Esophagus squamous epithelium (tissue), 4 donors: ENCODE data around the gene CENPT.

Experiments used
- CTCF ChIP-seq, 6 experiments: fragments of 450-650 bp in 4 of 6; fragments of 200-600 bp in 2 of 6; sonication (generic) in 2 of 6; IDR thresholded peaks; one replicate each; pipeline ENCODE4 v1.5.1; 2016 to 2019; ENCODE audit warnings: antibody characterized with exemption in 6 of 6, mild to moderate bottlenecking in 4 of 6, moderate library complexity in 4 of 6
- POLR2A ChIP-seq, 4 donors: fragments of 450-650 bp; IDR thresholded peaks; one replicate each; pipeline ENCODE4 v1.6.1; 2017; ENCODE audit warnings: antibody characterized with exemption in 4 of 4, mild to moderate bottlenecking in 4 of 4, moderate library complexity in 3 of 4

- TF ChIP-seq CTCF (IDR thresholded peaks at IDR 0.05), result no peak
- TF ChIP-seq POLR2A (IDR thresholded peaks at IDR 0.05), result no peak
Measured at GRCh38 chr16:67786491-67786890, 61.0 kb downstream of the CENPT start.
